SK-N-SH treated with all-trans-retinoic acid at 6 μM for 48 hours (cell line): ENCODE results near the gene TEN1.

ENCODE experiments used
- ATAC-seq: fragments of 200-7000 bp; cut with Tn5 transposase; 3 replicates; pipeline ENCODE4 v1.9.1; 2020; ENCODE audit warnings: mild to moderate bottlenecking, moderate library complexity
- ARNTL ChIP-seq: fragments of 450-650 bp; formaldehyde crosslinking; IDR thresholded peaks from 2 replicates; pipeline ENCODE4 v1.5.0; 2020; ENCODE audit warnings: low read depth, mild to moderate bottlenecking, moderate library complexity, borderline replicate concordance
- ESRRG ChIP-seq: fragments of 250-450 bp; sonication (Bioruptor Pico); IDR thresholded peaks from 2 replicates; pipeline ENCODE4 v1.6.1; 2021; ENCODE audit warnings: mild to moderate bottlenecking
- PPARA ChIP-seq: fragments of 250-450 bp; sonication (Bioruptor Pico); IDR thresholded peaks from 2 replicates; pipeline ENCODE4 v1.5.0; 2020; ENCODE audit warnings: mild to moderate bottlenecking, borderline replicate concordance

Gene TEN1

GRCh38 chr17:76049836-76050537 is 70.9 kb downstream of the TEN1 start:
- TF ChIP-seq ESRRG (CRISPR knock-in tag): no peak
- no peak for TF ChIP-seq PPARA (CRISPR knock-in tag)
- no peak for TF ChIP-seq ARNTL (CRISPR knock-in tag)
- TF ChIP-seq, all 23 proteins: peak for 0

More at GRCh38 chr17:76049836-76050537, 70.9 kb downstream of the TEN1 start:
- no peak for ATAC-seq
